ENCODE results near the gene CCL24.

CCL24 gene

DNA sequence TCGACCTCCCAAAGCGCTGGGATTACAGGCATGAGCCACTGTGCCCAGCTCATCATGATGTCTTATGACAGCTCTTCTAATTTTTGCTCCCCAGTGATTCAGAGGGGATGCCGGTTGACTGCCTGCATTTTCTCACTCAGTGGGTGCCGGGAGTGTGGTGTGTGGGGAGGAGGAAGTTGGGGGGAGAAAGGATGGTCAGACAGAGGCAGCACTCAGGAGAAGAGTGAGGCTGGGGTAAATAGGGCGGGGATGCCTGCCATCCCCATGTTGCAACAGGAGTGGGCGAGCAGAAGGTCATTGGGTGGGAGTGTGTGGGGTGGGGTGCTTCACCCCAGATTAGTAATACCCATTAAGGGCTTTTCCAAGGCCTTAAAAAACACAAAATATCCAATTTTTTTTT, 3.5 kb upstream of the CCL24 start:
- TF ChIP-seq CTCF (IDR thresholded peaks at IDR 0.05; ENCODE audit: low read depth, low read length) = no peak
- H3K4me3 ChIP-seq (ENCODE audit: low read depth, low read length) = no peak overlapping the region

- no peak for TF ChIP-seq CTCF (IDR thresholded peaks at IDR 0.05; ENCODE audit: low read depth, low read length)
- H3K4me3 ChIP-seq (ENCODE audit: low read depth, low read length) = no peak overlapping the region
These were observed 1.9 kb upstream of the CCL24 start for GRCh38 chr7:75815418-75816064.

DNA sequence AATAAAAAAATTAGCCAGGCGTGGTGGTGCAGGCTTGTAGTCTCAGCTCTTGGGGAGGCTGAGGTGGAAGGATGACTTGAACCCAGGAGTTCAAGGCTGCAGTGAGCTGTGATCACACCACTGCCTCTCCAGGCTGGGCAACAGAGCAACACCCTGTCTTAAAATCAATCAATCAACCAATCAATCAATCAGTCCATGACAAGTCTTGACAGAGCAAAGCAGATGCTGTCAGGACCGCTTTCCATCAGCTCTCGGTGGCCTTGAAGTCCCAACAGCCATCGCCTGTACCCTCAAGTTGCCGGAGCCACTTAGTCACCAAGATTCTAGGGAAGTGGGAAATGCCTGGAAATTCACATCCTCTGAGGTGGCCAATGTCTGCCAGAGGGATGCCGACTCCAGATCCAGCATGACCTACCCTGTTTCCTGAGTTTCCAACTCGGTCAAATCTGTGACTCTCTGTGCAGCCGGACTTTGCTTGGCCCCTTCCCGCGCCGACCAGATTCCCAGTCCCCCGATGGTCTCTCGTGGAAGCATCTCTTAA, 871 bp upstream of the CCL24 start:
- H3K4me3 ChIP-seq (ENCODE audit: low read depth, low read length) = no peak overlapping the region
- TF ChIP-seq CTCF (IDR thresholded peaks at IDR 0.05; ENCODE audit: low read depth, low read length) = no peak

DNA sequence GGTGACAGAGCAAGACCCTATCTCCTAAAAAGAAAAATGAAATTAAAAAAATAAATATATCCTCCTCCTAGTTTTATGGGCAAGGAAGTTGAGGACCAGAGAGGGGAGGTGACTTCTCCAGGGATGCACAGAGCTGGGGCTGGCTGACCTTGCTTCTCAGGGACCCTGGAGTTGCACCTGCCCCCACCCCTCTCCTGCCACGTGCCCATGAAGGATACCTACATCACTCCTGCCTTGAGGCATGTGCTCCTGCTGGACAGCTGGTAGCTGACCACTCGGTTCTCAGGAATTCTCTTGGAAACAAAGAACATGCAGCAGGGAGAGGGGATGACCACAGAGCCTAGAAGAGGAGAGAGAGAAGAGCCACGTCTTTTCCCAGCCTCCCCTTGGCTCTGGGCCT, 522 bp downstream of the CCL24 start:
- no peak overlapping the region for H3K4me3 ChIP-seq (ENCODE audit: low read depth, low read length)
- no peak for TF ChIP-seq CTCF (IDR thresholded peaks at IDR 0.05; ENCODE audit: low read depth, low read length)

- TF ChIP-seq CTCF (IDR thresholded peaks at IDR 0.05; ENCODE audit: low read depth, low read length) = no peak
These were observed 1.5 kb downstream of the CCL24 start for GRCh38 chr7:75811894-75812678.

GRCh38 chr7:75809396-75809795, 4.2 kb downstream of the CCL24 start:
- H3K4me3 ChIP-seq (ENCODE audit: low read depth, low read length) = no peak overlapping the region
- TF ChIP-seq CTCF (IDR thresholded peaks at IDR 0.05; ENCODE audit: low read depth, low read length) = no peak

More at GRCh38 chr7:75811894-75812678, 1.5 kb downstream of the CCL24 start:
- H3K4me3 ChIP-seq (ENCODE audit: low read depth, low read length) = no peak overlapping the region

DNA sequence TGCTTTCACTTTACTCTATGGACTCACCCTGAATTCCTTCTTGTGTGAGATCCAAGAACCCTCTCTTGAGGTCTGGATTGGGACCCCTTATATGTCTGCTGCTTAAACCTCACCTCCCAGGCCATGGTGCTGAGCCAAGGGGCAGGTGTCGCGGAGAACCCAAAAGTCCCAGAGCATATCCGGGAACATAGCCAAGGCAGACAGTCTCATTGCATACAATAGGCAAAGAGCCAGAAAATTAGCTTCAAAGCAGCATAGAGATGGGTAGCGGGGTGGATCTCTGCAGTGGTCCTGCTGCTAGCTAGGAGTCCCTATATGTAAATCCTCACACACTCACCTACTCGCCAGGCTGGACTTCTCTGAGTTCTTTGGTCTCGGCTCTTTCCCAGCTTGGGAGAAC, 5.5 kb downstream of the CCL24 start:
- TF ChIP-seq CTCF (IDR thresholded peaks at IDR 0.05; ENCODE audit: low read depth, low read length) = no peak
- no peak overlapping the region for H3K4me3 ChIP-seq (ENCODE audit: low read depth, low read length)

All from WI38 (cell line).